Central memory CD8-positive, alpha-beta T cell (primary cell): ENCODE results near the gene NHP2.

Experiments
- ATAC-seq: fragments of 150-1000 bp; cut with Tn5 transposase; replicated peaks from 2 replicates; pipeline ENCODE4 v1.10.0; 2022; ENCODE audit warnings: mild to moderate bottlenecking, moderate FRiP score, moderate number of reproducible peaks; ENCODE audit not compliant: poor library complexity, severe bottlenecking; ENCODE audit errors: extremely low read depth
- DNase-seq, 2 donors: peaks; one replicate each; pipeline ENCODE4 v3.0.0; 2021; ENCODE audit warnings: low spot score in 2 of 2
- H3K27ac Mint-ChIP-seq: one replicate; pipeline ENCODE4 v1.8.0; 2022; ENCODE audit warnings: low read depth, mild to moderate bottlenecking, moderate library complexity, mixed read lengths
- H3K27me3 Mint-ChIP-seq: one replicate; pipeline ENCODE4 v1.8.0; 2022; ENCODE audit warnings: mixed read lengths
- H3K36me3 Mint-ChIP-seq: one replicate; pipeline ENCODE4 v1.8.0; 2022; ENCODE audit warnings: mild to moderate bottlenecking, moderate library complexity, mixed read lengths; ENCODE audit not compliant: insufficient read depth
- H3K4me1 Mint-ChIP-seq: one replicate; pipeline ENCODE4 v1.8.0; 2022; ENCODE audit warnings: mixed read lengths
- H3K4me3 Mint-ChIP-seq: one replicate; pipeline ENCODE4 v1.8.0; 2022; ENCODE audit warnings: mild to moderate bottlenecking, moderate library complexity, mixed read lengths
- H3K9me3 Mint-ChIP-seq: one replicate; pipeline ENCODE4 v1.8.0; 2022; ENCODE audit warnings: mixed read lengths

The NHP2 gene

GRCh38 chr5:178103612-178104011 is 50.1 kb downstream of the NHP2 start:
- Mint-ChIP-seq H3K4me3 (no peak overlapping the region), H3K36me3 (no peaks in the 10 kb centered on the region)

More at GRCh38 chr5:178103612-178104011, 50.1 kb downstream of the NHP2 start:
- no peak for ATAC-seq
- DNase-seq, result no peak
- Mint-ChIP-seq H3K27ac (no peak overlapping the region), H3K4me1 (no peaks in the 10 kb centered on the region), H3K9me3 (no peaks in the 10 kb centered on the region), H3K27me3 (no peaks in the 10 kb centered on the region)
